H9 (cell line): ENCODE data around the gene CCDC60. TPM values are rescaled to one million over a fixed set of nuclear protein-coding genes. Genes with fewer than 3 reads are reported as not detected.

Experiments used
- DNase-seq: peaks from one replicate; pipeline ENCODE4 v3.0.0-alpha.2; 2017
- H2AFZ ChIP-seq: one replicate; pipeline ENCODE4 v1.6.1; 2013; ENCODE audit warnings: mild to moderate bottlenecking, low read length, control low read depth, moderate library complexity
- H2AK5ac ChIP-seq: 2 replicates; pipeline ENCODE4 v1.6.1; 2013; ENCODE audit warnings: low read length, control low read depth, mixed read lengths; ENCODE audit not compliant: insufficient read length
- H2BK120ac ChIP-seq: one replicate; pipeline ENCODE4 v1.6.1; 2013; ENCODE audit warnings: low read depth, mild to moderate bottlenecking, low read length, control low read depth, inconsistent platforms; ENCODE audit not compliant: poor library complexity, severe bottlenecking
- H2BK12ac ChIP-seq: 2 replicates; pipeline ENCODE4 v1.6.1; 2013; ENCODE audit warnings: low read length, control low read depth, mixed read lengths, low read depth; ENCODE audit not compliant: insufficient read length
- H2BK15ac ChIP-seq: 2 replicates; pipeline ENCODE4 v1.6.1; 2013; ENCODE audit warnings: low read depth, low read length, control low read depth
- H2BK20ac ChIP-seq: one replicate; pipeline ENCODE4 v1.6.1; 2013; ENCODE audit warnings: low read depth, mild to moderate bottlenecking, low read length, control low read depth, inconsistent platforms; ENCODE audit not compliant: poor library complexity, severe bottlenecking
- H2BK5ac ChIP-seq: 2 replicates; pipeline ENCODE4 v1.6.1; 2013; ENCODE audit warnings: low read length, control low read depth, mixed read lengths; ENCODE audit not compliant: insufficient read length
- H3K14ac ChIP-seq: 2 replicates; pipeline ENCODE4 v1.6.1; 2013; ENCODE audit warnings: low read length, control low read depth; ENCODE audit not compliant: insufficient read depth
- H3K18ac ChIP-seq: 2 replicates; pipeline ENCODE4 v1.6.1; 2013; ENCODE audit warnings: low read depth, mild to moderate bottlenecking, mixed read lengths, low read length, control low read depth; ENCODE audit not compliant: insufficient read length
- H3K23ac ChIP-seq: 2 replicates; pipeline ENCODE4 v1.6.1; 2013; ENCODE audit warnings: low read length, control low read depth, mixed read lengths, low read depth; ENCODE audit not compliant: insufficient read length
- H3K23me2 ChIP-seq: 2 replicates; pipeline ENCODE4 v1.6.1; 2013; ENCODE audit warnings: low read depth, mild to moderate bottlenecking, mixed read lengths, low read length, control low read depth; ENCODE audit not compliant: insufficient read length, poor library complexity, severe bottlenecking
- H3K27ac ChIP-seq: 2 replicates; pipeline ENCODE4 v1.5.1; 2013; ENCODE audit warnings: low read length, control low read depth, mixed read lengths, low read depth; ENCODE audit not compliant: insufficient read length
- H3K27me3 ChIP-seq: 2 replicates; pipeline ENCODE4 v1.6.1; 2013; ENCODE audit warnings: low read length, control low read depth, inconsistent platforms; ENCODE audit not compliant: insufficient read depth
- H3K4ac ChIP-seq: 2 replicates; pipeline ENCODE4 v1.6.1; 2013; ENCODE audit warnings: low read depth, mild to moderate bottlenecking, control low read depth, inconsistent platforms, low read length, moderate library complexity
- H3K4me1 ChIP-seq: 2 replicates; pipeline ENCODE4 v1.6.1; 2013; ENCODE audit warnings: low read length, control low read depth, inconsistent platforms; ENCODE audit not compliant: insufficient read depth
- H3K4me2 ChIP-seq: 2 replicates; pipeline ENCODE4 v1.6.1; 2013; ENCODE audit warnings: low read length, control low read depth, mixed read lengths; ENCODE audit not compliant: insufficient read length, insufficient read depth
- H3K56ac ChIP-seq: 2 replicates; pipeline ENCODE4 v1.6.1; 2013; ENCODE audit warnings: low read depth, mild to moderate bottlenecking, mixed read lengths, low read length, control low read depth; ENCODE audit not compliant: insufficient read length
- H3K79me1 ChIP-seq: 2 replicates; pipeline ENCODE4 v1.6.1; 2013; ENCODE audit warnings: low read depth, mild to moderate bottlenecking, moderate library complexity, low read length, control low read depth, inconsistent platforms; ENCODE audit not compliant: insufficient read depth, poor library complexity, severe bottlenecking
- H3K79me2 ChIP-seq: 2 replicates; pipeline ENCODE4 v1.6.1; 2013; ENCODE audit warnings: low read length, control low read depth, inconsistent platforms; ENCODE audit not compliant: insufficient read depth
- H3K9ac ChIP-seq: 2 replicates; pipeline ENCODE4 v1.6.1; 2013; ENCODE audit warnings: low read length, control low read depth, mixed read lengths; ENCODE audit not compliant: insufficient read length; ENCODE audit errors: extremely low read depth
- H3K9me3 ChIP-seq: one replicate; pipeline ENCODE4 v1.6.1; 2013; ENCODE audit warnings: low read depth, low read length, inconsistent platforms; ENCODE audit not compliant: control insufficient read depth
- H3T11ph ChIP-seq: one replicate; pipeline ENCODE4 v1.6.1; 2013; ENCODE audit warnings: mild to moderate bottlenecking, low read length, control low read depth, inconsistent platforms
- H4K20me1 ChIP-seq: one replicate; pipeline ENCODE4 v1.6.1; 2013; ENCODE audit not compliant: control insufficient read depth, insufficient read length, insufficient read depth
- H4K5ac ChIP-seq: 2 replicates; pipeline ENCODE4 v1.6.1; 2013; ENCODE audit warnings: low read depth, mild to moderate bottlenecking, mixed read lengths, low read length, control low read depth; ENCODE audit not compliant: insufficient read length
- H4K8ac ChIP-seq: replicated peaks from 2 replicates; pipeline ENCODE4 v1.6.1; 2013; ENCODE audit warnings: low read length, control low read depth, mixed read lengths, low read depth; ENCODE audit not compliant: insufficient read length
- H4K91ac ChIP-seq: 2 replicates; pipeline ENCODE4 v1.6.1; 2013; ENCODE audit warnings: low read depth, mild to moderate bottlenecking, moderate library complexity, mixed read lengths, low read length, control low read depth; ENCODE audit not compliant: insufficient read length
- H3K27ac Mint-ChIP-seq, 3 experiments: 2 replicates in 2 of 3; 3 replicates in 1 of 3; pipeline ENCODE4 v1.8.0; 2020 to 2021; ENCODE audit warnings: mixed read lengths in 3 of 3, mild to moderate bottlenecking in 1 of 3, moderate library complexity in 1 of 3
- H3K27me3 Mint-ChIP-seq: 2 replicates; pipeline ENCODE4 v1.8.0; 2021; ENCODE audit warnings: low read depth, mild to moderate bottlenecking, moderate library complexity, mixed read lengths
- H3K36me3 Mint-ChIP-seq, 3 experiments: 2 replicates in 2 of 3; 3 replicates in 1 of 3; pipeline ENCODE4 v1.8.0; 2020 to 2021; ENCODE audit warnings: low read depth in 3 of 3, mixed read lengths in 3 of 3; ENCODE audit not compliant: insufficient read depth in 1 of 3
- H3K4me1 Mint-ChIP-seq, 2 experiments: 2 replicates each; pipeline ENCODE4 v1.8.0; 2020; ENCODE audit warnings: mixed read lengths in 2 of 2
- H3K4me3 Mint-ChIP-seq, 2 experiments: 2 replicates in 1 of 2; 3 replicates in 1 of 2; pipeline ENCODE4 v1.8.0; 2020 to 2021; ENCODE audit warnings: mild to moderate bottlenecking in 2 of 2, mixed read lengths in 2 of 2, moderate library complexity in 1 of 2
- H3K9me3 Mint-ChIP-seq, 2 experiments: 2 replicates in 1 of 2; 3 replicates in 1 of 2; pipeline ENCODE4 v1.8.0; 2020; ENCODE audit warnings: mild to moderate bottlenecking in 2 of 2, mixed read lengths in 2 of 2, moderate library complexity in 1 of 2
- WGBS: extraction: QIAGEN DNeasy Blood & Tissue Kit; methylation state at CpG from one replicate; pipeline ENCODE4 v1.1.7; 2013; ENCODE audit warnings: missing lambda C conversion rate, low lambda C conversion rate, mixed read lengths; ENCODE audit not compliant: insufficient read length; ENCODE audit errors: extremely low coverage; 5-methylcytosine and 5-hydroxymethylcytosine counted together
- total RNA-seq: library from RNA; stranded (reverse); gene quantifications from 2 replicates; pipeline ENCODE4 v1.2.1, GENCODE V29; 2021
- TF ChIP-seq, protein P1 (sequence below): fragments of 200-600 bp; sonication (generic); conservative IDR thresholded peaks from 3 replicates; pipeline ENCODE4 v1.8.0; 2021; ENCODE audit warnings: antibody characterized with exemption, mild to moderate bottlenecking

Gene CCDC60
- total RNA-seq, 1 experiment from 2014 or later: 0.44 TPM

DNA sequence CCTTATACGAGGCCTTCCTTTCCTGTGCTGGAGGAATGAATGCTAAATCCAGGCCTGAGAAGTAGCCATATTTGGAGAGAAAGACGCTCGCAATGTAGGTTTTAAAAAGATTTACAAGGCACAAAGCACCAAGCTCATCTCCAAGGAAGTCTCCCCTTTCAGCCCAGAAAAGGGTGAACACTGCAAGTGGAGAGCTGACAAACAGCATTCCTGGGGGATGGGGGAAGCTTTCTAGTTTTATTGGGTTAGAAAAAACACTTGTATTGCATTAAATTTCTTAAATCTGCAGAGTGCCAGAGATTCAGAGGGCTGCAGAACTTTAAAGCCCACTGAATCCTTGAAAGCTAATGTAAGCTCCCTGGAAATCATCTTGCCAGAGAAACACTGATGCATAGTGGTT lies 34.6 kb downstream of the CCDC60 start:
- H3K23ac ChIP-seq: no peak overlapping the region
- H3K18ac ChIP-seq: no peak overlapping the region
- no peak overlapping the region for H2BK15ac ChIP-seq
- no peak overlapping the region for H4K5ac ChIP-seq
- peaks cover 28 to 35% of the 10 kb centered on the region in 2 experiments for H3K4me1 Mint-ChIP-seq
- no peak overlapping the region for H2BK20ac ChIP-seq
- H2AK5ac ChIP-seq: no peak overlapping the region
- no peaks in the 10 kb centered on the region for H3K23me2 ChIP-seq
- H2AFZ ChIP-seq: no peak overlapping the region
- no peak overlapping the region for H3K9ac ChIP-seq
- H3K27ac ChIP-seq: no peak overlapping the region
- H3K79me2 ChIP-seq: no peaks in the 10 kb centered on the region
- H4K20me1 ChIP-seq: no peaks in the 10 kb centered on the region
- no peak overlapping the region for H3K14ac ChIP-seq
- TF ChIP-seq, protein P1, sequence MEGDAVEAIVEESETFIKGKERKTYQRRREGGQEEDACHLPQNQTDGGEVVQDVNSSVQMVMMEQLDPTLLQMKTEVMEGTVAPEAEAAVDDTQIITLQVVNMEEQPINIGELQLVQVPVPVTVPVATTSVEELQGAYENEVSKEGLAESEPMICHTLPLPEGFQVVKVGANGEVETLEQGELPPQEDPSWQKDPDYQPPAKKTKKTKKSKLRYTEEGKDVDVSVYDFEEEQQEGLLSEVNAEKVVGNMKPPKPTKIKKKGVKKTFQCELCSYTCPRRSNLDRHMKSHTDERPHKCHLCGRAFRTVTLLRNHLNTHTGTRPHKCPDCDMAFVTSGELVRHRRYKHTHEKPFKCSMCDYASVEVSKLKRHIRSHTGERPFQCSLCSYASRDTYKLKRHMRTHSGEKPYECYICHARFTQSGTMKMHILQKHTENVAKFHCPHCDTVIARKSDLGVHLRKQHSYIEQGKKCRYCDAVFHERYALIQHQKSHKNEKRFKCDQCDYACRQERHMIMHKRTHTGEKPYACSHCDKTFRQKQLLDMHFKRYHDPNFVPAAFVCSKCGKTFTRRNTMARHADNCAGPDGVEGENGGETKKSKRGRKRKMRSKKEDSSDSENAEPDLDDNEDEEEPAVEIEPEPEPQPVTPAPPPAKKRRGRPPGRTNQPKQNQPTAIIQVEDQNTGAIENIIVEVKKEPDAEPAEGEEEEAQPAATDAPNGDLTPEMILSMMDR: no peak
- H3K56ac ChIP-seq: no peak overlapping the region
- no peaks in the 10 kb centered on the region for H3K36me3 Mint-ChIP-seq
- peaks cover 19% of the 10 kb centered on the region; the same call in 1 of the 2 replicates for H3K4me1 ChIP-seq
- no peak overlapping the region for H3K4me2 ChIP-seq
- no peak overlapping the region for H4K8ac ChIP-seq
- WGBS: no CpG with 5 or more reads among the region's 3 CpGs
- H3K27ac Mint-ChIP-seq: no peak overlapping the region
- H3K79me1 ChIP-seq: no peaks in the 10 kb centered on the region
- no peak overlapping the region for H3K4ac ChIP-seq
- DNase-seq: no peak
- H2BK5ac ChIP-seq: no peak overlapping the region
- H3K27me3 ChIP-seq: no peaks in the 10 kb centered on the region
- no peaks in the 10 kb centered on the region for H3K9me3 ChIP-seq
- H3K4me3 Mint-ChIP-seq: no peak overlapping the region
- no peak overlapping the region for H3T11ph ChIP-seq
- H2BK12ac ChIP-seq: no peak overlapping the region
- no peaks in the 10 kb centered on the region; the same call in none of the 2 replicates for H3K27me3 Mint-ChIP-seq
- H3K9me3 Mint-ChIP-seq: no peaks in the 10 kb centered on the region
- H4K91ac ChIP-seq: no peak overlapping the region
- no peak overlapping the region for H2BK120ac ChIP-seq
